Measurements from ENCODE around the gene GIGYF2.
"Not testable (repeated sequence)": the region's sequence is repeated elsewhere in the genome, so short reads cannot be mapped to it uniquely, and the experiment has no call there.

GIGYF2 gene

GRCh38 chr2:232688201-232688600, 8.9 kb upstream of the GIGYF2 start:
- no peak for DNase-seq

GRCh38 chr2:232689152-232689910, 7.8 kb upstream of the GIGYF2 start:
- peak; percentile 13 for DNase-seq

GRCh38 chr2:232691117-232691516, 6.0 kb upstream of the GIGYF2 start:
- DNase-seq, result not testable (repeated sequence)

GRCh38 chr2:232693344-232693743, 3.8 kb upstream of the GIGYF2 start:
- DNase-seq, result no peak

GRCh38 chr2:232696609-232697058, 497 bp upstream of the GIGYF2 start:
- no peak for DNase-seq

- no peak for DNase-seq
These were observed 628 bp downstream of the GIGYF2 start for GRCh38 chr2:232697807-232698110.

- no peak for DNase-seq
These were observed 1.5 kb downstream of the GIGYF2 start for GRCh38 chr2:232698556-232699091.

GRCh38 chr2:232699110-232699509, 2.0 kb downstream of the GIGYF2 start:
- no peak for DNase-seq

GRCh38 chr2:232700154-232700553, 3.0 kb downstream of the GIGYF2 start:
- DNase-seq, result no peak

GRCh38 chr2:232707076-232707475, 9.9 kb downstream of the GIGYF2 start:
- no peak for DNase-seq

GRCh38 chr2:232713505-232713904, 16.4 kb downstream of the GIGYF2 start:
- no peak for DNase-seq

GRCh38 chr2:232714969-232715368, 17.8 kb downstream of the GIGYF2 start:
- no peak for DNase-seq

- not testable (repeated sequence) for DNase-seq
These were observed 22.9 kb downstream of the GIGYF2 start for GRCh38 chr2:232720056-232720455.

GRCh38 chr2:232721261-232721660, 24.1 kb downstream of the GIGYF2 start:
- DNase-seq, result no peak

GRCh38 chr2:232721882-232722281, 24.8 kb downstream of the GIGYF2 start:
- no peak for DNase-seq

GRCh38 chr2:232723027-232723426, 25.9 kb downstream of the GIGYF2 start:
- no peak for DNase-seq

- DNase-seq, result no peak
These were observed 31.7 kb downstream of the GIGYF2 start for GRCh38 chr2:232728785-232729184.

- DNase-seq, result no peak
These were observed 34.3 kb downstream of the GIGYF2 start for GRCh38 chr2:232731470-232731869.

- DNase-seq, result no peak
These were observed 44.2 kb downstream of the GIGYF2 start for GRCh38 chr2:232741294-232741693.

- DNase-seq, result no peak
These were observed 44.8 kb downstream of the GIGYF2 start for GRCh38 chr2:232741972-232742371.

GRCh38 chr2:232744963-232745362, 47.8 kb downstream of the GIGYF2 start:
- no peak for DNase-seq

GRCh38 chr2:232748038-232748437, 50.9 kb downstream of the GIGYF2 start:
- no peak for DNase-seq

- no peak for DNase-seq
These were observed 52.2 kb downstream of the GIGYF2 start for GRCh38 chr2:232749331-232749730.

- DNase-seq, result no peak
These were observed 53.1 kb downstream of the GIGYF2 start for GRCh38 chr2:232750135-232750671.

- DNase-seq, result no peak
These were observed 60.8 kb downstream of the GIGYF2 start for GRCh38 chr2:232757905-232758304.

Data from kidney glomerular epithelial cell (primary cell).